ENCODE measurements around the gene ZIC1.

ZIC1 gene

GRCh38 chr3:147380977-147381376 is 28.2 kb upstream of the ZIC1 start:
- no peak for FAIRE-seq

DNA sequence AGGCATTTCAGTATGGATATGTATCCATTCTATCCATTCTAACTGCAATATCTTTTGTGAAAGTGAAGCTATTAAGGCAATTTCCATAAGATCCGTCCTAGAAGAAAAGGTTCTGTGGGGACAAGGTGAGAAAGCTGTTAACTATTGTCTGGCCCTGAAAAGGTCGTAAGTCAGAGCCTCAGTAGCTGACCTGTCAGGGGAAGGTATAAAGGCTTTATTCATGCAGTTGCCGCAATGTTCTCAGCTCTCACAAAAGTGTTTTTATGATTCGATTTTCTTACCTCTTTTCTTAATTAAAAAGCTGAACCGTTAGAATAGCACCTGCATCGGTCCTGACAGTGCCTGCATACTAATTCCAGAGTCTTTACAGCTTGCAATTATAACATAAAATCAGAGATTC is 27.6 kb upstream of the ZIC1 start:
- no peak for FAIRE-seq

GRCh38 chr3:147383617-147384016 is 25.5 kb upstream of the ZIC1 start:
- no peak for FAIRE-seq

DNA sequence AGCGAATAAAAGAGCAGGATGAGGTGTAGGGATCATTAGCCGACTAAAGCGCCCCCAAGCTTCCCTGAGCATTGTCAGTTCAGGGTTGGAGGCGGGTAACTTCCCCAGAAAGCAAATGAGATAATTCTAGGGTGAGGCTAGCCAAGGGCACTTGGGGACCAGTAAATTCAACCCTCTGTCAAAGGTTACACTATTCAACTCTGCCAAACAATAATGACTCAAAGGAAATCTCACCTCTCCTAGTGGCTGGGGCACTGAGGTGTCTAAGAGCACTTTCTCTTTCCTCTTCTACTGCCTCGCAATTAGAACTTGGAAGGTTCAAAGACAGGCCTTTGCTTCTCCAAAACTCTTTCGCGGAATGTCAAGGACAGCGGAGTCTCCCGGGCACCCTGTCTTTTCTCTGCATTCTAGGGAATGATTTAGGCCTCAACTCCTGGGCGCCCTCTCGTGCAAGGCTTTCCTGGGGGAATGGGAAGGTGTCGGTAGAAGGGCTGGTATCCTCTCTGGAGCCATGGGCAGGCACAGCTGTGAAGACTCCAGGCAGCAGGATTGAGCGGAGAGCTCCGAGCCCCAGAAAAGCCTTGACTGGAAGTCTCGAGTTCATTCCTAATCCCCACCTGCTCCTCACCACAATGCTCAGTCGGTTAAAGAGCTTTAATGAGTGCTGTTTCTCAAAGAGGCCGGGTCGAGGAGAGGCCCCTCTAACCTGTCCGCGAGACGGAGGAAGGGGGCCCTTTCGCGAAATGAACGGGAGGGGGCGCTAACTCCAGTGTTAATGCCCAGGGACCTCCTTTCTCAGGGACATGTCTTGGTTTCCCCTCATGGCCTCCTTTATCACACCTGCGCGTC is 24.7 kb upstream of the ZIC1 start:
- FAIRE-seq = no peak

DNA sequence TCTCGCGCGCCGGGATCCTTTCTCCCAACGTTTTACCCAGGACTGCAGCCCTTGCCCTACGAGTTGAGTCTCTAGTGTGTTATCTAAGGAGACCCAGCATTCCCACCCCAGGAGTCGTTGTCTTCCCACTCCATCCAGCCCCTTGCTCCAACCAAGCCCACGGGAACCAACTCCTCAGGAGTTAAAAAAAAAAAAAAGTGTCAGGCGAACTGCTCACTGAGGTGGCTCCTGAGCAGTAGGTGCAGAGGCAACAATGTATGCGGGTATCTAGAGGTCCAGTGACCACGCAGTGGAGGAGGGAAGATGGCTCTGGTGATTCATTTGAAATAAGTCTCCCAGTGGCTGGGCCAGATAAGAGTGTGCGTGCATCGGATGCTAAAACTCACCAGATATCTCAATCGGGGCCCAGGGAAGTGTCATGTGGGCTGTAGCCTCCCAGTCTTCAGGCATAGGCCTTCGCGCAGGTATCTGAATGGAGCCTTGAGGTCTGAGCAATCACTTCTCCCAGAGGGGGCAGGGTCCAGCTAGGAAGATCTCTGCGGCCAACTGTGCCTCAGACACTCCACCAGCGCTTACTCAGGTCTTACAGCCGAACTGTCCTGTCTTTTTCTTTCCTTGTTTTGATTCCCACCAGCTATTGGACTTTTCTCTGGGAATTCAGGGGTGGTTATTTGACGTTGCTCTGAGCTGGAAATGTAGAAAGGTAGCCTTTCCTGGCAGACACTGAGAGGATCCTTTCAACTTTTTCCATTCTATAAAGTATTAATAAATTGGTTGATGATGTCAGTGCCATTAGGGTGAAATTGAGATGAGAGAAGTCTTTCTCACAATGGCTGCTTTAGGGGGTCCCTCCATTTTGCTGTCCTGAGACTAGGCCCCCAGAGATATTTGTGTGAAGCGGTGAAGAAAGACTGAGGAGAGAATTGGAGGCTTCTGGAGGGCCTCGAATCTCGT is 23.8 kb upstream of the ZIC1 start:
- FAIRE-seq = no peak

DNA sequence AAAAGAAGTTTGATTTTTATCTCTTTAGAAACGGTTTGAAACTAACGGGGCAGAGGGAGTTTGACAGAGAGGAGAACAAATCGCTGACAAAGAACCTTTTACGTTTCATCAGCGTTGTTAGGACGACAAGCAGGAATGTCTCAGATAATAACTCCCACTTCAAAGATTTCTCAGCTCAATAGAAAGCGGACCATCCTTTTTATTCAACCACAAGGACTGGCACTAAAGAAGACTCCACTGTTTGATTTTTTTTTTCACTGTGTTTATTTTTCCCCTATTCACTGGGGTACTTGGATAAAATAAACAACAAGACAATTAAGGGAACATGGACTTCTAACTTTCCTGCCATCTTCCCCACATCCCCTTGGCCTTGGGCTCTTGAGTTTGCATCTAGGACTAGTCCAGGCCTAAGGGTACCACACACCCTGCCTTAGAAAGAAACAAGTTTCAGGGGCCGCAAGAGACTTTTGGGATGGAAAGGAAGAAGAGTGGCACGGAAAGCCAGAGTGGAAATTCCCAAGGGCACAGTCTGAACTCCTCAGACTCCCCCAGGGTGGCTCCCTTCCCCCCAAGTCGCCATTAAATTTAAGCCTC is 21.8 kb upstream of the ZIC1 start:
- FAIRE-seq = no peak

- FAIRE-seq = no peak
These were observed 21.1 kb upstream of the ZIC1 start for GRCh38 chr3:147387885-147388699.

GRCh38 chr3:147388700-147389580 is 20.2 kb upstream of the ZIC1 start:
- no peak for FAIRE-seq

DNA sequence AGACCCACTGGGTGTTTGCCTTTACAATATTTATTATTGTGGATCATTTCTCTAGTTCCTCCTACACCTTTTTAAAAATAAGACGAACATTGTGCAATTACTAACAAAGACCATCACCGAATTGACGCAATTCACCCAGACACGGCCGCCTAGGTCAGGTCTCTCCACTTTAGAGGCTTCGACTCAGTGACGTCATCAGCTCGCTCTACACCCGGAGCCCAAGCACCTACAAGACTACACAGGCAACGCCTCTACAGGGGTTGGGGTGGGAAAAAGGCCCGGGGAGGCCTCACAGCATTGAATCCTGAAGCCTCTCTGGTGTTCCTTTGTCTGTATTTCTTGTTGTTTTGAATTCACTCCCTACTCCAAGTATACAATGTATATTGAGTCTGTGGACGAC is 19.4 kb upstream of the ZIC1 start:
- FAIRE-seq = no peak

DNA sequence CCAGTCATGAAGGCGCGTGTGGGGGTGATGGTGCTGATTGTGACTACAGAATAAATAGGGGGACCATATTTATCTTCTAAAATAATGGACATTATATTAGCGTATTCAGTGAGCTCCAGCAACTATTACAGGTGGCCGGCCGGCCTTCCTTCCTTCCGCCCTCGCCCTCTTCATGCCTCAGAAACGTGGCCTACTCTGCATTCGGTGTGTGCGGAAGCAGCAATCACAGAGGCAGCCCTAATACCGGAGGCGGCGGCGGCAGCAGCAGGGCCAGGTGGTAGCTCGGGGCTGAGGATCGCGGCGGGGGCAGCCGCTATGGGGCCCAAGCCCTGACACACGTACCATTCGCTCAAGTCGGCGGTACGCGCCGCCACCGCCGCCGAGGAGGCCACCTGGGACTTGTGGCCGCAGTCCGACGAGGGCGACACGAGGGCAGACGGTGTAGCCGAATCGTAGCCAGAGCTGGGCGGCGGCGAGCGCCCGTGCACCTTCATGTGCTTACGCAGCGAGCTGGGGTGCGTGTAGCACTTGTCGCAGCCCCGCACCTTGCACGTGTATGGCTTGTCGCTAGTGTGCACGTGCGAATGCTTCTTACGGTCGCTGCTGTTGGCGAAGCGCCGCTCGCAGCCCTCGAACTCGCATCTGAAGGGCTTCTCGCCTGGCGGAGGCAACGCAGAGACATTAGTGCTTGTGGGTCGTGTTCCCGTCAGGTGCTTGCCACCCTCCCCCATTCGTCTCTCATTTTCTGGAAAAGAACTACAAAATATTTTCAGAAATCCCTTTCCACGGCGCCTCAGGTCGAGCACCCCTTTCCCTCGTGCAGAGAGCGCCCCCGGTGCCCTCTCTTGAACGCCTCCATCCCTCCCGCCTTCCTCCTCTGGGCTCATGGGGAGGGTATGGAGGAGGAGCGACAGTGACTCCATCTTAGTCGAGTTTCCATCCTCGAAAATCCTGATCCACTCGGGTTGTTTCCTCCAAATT is 18.3 kb upstream of the ZIC1 start:
- no peak for FAIRE-seq

- no peak for FAIRE-seq
These were observed 17.2 kb upstream of the ZIC1 start for GRCh38 chr3:147391781-147392624.

DNA sequence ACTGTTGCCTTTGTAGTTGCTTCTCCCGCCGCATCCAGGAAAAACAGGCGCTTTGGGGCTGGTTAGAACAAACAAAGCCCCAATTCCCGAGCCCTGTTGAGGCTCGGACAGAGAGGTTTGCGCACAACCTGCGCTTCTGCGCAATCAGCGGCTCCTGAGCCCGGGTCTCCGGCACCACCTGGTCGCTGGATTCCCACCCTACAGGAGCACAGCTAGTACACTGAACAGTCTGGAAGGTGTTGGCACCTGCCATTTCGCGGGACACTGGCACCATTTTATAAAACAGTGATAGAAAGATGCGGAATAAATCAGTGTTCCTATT is 16.6 kb upstream of the ZIC1 start:
- FAIRE-seq = no peak

- FAIRE-seq = no peak
These were observed 15.8 kb upstream of the ZIC1 start for GRCh38 chr3:147393261-147393942.

GRCh38 chr3:147393943-147394883 is 15.0 kb upstream of the ZIC1 start:
- no peak for FAIRE-seq

GRCh38 chr3:147394884-147395225 is 14.3 kb upstream of the ZIC1 start:
- no peak for FAIRE-seq

DNA sequence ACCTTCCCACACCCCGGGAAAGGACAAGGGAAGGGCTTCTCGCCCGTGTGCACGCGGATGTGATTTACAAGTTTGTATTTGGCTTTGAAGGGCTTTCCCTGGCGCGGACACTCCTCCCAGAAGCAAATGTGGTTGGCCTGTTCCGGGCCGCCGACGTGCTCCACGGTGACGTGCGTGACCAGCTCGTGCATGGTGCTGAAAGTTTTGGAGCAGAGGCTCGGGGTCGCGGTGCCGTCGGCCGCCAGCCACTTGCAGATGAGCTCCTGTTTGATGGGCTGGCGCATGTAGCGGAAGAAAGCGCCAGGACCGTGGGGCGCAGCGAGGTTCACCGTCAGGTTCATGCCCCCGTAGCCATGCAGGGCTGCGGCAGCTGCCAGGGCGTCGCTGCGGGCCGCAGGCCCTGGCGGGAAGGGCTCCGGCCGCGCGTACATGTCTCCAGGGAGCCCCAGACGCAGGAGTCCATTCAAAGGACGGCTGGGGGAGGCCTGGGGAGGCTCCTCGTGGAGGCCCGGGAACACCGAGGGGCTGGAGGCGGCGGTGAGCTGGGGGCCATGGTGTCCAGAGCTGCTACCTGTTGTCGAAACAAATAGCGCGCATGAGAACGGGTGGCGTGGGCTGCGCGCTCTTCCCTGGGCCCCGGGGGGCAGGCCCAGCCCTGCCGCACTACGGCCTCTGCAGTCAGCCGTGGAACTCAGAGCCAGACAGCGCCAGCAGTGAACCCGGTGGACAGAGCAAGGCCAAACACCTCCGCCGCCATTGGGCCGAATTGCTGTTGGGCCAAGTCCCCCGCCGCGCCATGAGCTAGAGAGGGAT is 13.1 kb upstream of the ZIC1 start:
- no peak for FAIRE-seq

DNA sequence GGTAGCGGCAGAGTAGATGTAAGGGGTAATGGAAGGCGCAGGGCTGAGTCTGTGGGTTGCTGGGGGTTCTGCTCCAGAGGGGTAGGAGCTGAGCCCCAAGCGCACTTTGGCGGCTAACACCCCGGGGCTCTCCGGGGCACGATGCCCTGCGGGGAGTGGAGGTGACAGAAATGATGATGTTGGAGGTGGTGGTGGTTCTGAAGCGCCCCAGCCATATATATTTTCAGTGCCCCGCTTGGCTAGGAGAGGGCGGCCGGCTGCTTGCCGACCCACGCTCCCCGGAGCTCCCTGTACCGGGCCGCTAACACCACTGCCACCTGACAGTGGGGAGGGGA is 12.5 kb upstream of the ZIC1 start:
- FAIRE-seq = no peak
